Omental fat pad (tissue), 4 donors: ENCODE results near the gene RPS5. TPM values are rescaled to one million over a fixed set of nuclear protein-coding genes. Genes with fewer than 3 reads are reported as not detected.

ENCODE experiments used
- ATAC-seq: fragments of 150-250 bp; one replicate; pipeline ENCODE4 v1.9.1; 2016; ENCODE audit warnings: mild to moderate bottlenecking, moderate library complexity; ENCODE audit not compliant: low FRiP score
- DNase-seq: peaks from one replicate; pipeline ENCODE4 v3.0.0-alpha.2; 2019; ENCODE audit warnings: low spot score
- CTCF ChIP-seq, 3 donors: fragments of 450-650 bp; IDR thresholded peaks; one replicate each; pipeline ENCODE4 v1.5.1; 2016 to 2017; ENCODE audit warnings: antibody characterized with exemption in 3 of 3, mild to moderate bottlenecking in 3 of 3, moderate library complexity in 2 of 3
- total RNA-seq, 4 donors: library from RNA; depleted of rRNA; stranded (reverse); fragments of >200 nt; gene quantifications; one replicate each; pipeline ENCODE4 v1.1.0, GENCODE V29; 2016

Gene RPS5
- total RNA-seq, 4 donors from 2014 or later, result 1,379 to 1,993 (median 1,504) TPM

DNA sequence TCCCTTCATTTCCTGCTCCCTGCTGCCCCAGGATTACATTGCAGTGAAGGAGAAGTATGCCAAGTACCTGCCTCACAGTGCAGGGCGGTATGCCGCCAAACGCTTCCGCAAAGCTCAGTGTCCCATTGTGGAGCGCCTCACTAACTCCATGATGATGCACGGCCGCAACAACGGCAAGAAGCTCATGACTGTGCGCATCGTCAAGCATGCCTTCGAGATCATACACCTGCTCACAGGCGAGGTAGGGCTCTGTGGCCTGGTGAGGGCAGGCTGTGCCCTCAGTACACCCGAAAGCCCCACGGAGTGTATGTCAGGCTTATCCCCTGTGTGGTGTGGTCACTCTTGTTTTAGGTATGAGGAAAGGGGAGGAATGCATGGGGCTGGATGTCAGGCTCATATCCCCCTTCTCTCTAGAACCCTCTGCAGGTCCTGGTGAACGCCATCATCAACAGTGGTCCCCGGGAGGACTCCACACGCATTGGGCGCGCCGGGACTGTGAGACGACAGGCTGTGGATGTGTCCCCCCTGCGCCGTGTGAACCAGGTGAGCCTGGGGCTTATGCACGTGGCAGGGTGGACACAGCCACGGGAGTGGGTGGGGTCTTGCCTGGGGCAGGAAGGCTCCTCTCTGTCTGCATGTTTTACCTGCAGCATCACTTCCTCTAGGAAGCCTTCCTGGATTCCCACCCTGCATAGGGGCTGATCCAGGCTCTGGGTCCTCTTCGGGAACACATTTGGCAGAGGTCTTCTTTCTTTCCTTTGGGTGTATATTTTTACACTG, 6.1 kb downstream of the RPS5 start:
- ATAC-seq, result no peak
- no peak for TF ChIP-seq CTCF (IDR thresholded peaks at IDR 0.05)
- no peak for DNase-seq

DNA sequence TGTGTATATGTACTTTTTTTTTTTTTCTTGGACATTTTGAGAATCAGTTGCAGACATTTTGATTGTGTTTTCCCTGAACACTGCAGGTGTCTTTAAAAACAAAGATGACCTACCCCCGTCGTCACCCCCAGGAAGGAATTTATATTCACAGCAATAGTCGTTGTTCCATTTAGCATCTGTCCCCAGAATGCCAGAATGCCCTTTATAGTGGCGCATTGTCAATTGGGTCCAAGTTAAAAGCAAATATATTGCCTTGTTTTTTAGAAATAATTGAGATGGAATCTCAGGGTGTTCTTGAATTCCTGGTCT, 6.6 kb downstream of the RPS5 start:
- DNase-seq (no peak), ATAC-seq (no peak)
- no peak for TF ChIP-seq CTCF (IDR thresholded peaks at IDR 0.05)

DNA sequence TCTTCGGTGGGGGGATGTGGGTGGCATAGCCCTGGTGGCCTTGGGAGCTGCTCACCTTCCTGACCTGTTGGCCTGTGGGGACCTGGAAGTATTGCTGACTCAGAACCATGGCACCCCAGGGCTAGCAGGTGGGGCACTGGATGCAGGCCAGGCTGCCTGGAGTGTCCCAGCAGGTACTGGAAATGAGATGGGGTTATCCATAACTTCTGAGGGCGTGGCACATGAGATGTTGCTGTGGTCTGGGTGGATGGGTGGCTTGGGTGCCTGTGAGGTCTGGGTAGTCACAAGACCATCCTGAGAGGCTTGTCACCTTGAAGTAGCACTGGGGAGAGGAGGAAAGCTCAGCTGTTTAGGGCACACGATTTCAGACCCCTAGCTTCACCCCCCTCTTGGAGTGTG, 7.8 kb downstream of the RPS5 start:
- ATAC-seq (no peak), DNase-seq (no peak)
- no peak for TF ChIP-seq CTCF (IDR thresholded peaks at IDR 0.05)

DNA sequence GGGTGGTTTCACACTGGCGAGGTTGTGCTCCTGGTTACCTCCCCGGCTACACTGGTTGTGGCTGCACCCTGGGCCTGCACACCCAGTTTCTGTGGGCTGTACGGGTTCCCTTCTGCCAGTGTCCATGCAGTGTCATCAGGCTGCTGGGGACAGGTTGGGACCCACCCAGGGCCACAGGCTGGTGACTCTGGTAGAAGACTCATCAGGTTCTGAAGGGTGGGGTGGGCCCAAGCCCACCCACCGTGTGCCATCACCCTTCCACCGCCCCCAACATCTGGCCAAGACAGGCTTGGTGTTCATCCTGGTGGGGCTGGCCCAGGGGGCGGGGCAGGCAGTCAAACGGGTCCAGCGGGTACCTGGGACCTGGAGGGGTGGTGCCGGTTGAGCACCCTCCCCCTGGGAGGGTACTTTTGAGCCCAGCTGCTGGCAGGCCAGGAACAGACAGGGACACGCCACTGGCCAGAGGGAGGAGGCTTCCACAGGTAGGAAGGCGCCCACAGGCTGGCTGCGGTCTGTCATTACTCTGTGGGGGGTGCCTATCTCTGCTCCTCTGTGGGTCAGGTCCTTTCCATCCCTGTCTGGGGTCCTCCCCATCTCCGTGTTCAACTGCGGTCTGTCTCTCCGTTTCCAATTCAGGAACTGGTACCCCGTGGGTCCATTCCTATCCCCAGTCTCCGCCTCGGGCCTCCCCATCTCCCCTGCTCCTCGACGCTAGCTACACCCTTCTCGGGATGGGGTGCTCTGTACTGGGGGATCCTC, 8.3 kb downstream of the RPS5 start, which contains the start of gene RNF225:
Gene RNF225, plus strand, starts transcription at position 437 of the 759 bp plus-strand sequence. CDS start 434 bp downstream, outside the sequence.
- no peak for ATAC-seq
- no peak for TF ChIP-seq CTCF (IDR thresholded peaks at IDR 0.05)
- no peak for DNase-seq

GRCh38 chr19:58395979-58396627, 9.0 kb downstream of the RPS5 start:
- TF ChIP-seq CTCF (IDR thresholded peaks at IDR 0.05), result no peak
- ATAC-seq, result no peak
- DNase-seq, result no peak

DNA sequence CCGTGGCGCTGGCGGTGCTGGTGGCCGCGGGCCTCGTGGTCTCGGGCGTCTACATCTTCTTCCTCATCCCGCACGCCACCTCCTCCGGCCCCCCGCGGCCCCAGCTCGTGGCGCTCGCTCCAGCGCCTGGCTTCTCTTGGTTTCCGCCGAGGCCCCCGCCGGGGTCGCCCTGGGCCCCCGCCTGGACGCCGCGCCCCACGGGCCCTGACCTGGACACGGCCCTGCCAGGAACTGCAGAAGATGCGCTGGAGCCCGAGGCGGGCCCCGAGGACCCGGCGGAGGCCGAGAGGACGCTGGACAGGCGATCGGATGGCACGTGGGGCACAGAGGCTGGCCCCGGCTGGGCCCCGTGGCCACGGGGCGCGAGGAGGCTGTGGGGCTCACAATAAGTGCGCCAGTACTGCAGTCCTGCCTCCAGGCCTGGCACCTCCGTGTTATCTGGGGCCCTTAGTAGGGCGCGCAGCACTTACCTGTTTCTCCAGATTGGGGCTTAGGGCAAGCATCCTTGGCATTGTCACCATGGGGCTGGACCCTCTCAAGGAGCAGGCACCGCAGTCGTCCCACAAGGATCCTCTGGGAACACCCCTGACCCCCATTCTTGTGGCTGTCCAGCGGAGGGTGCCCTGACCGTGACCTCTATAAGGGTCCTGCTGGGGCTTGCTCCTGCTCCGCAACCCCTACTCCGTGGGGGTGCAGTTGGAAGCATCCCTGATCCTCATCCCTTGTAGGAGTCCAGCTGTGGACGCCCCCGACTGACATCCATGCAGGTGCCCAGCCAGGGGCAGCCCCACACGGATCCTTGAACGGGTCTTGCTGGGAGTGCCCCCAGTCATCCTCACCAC, 9.8 kb downstream of the RPS5 start:
- DNase-seq, result no peak
- no peak for ATAC-seq
- no peak for TF ChIP-seq CTCF (IDR thresholded peaks at IDR 0.05)
